DMS79 (cell line): ENCODE results near the gene TMCO1.
A peak's percentile ranks its signal among the peaks of the same experiment; 100 is the strongest.
"Not testable (repeated sequence)": the region's sequence is repeated elsewhere in the genome, so short reads cannot be mapped to it uniquely, and the experiment has no call there.

Source experiments
- DNase-seq: peaks from one replicate; lab custom pipeline; 2025; lab: John Stamatoyannopoulos, UW

The TMCO1 gene

DNA sequence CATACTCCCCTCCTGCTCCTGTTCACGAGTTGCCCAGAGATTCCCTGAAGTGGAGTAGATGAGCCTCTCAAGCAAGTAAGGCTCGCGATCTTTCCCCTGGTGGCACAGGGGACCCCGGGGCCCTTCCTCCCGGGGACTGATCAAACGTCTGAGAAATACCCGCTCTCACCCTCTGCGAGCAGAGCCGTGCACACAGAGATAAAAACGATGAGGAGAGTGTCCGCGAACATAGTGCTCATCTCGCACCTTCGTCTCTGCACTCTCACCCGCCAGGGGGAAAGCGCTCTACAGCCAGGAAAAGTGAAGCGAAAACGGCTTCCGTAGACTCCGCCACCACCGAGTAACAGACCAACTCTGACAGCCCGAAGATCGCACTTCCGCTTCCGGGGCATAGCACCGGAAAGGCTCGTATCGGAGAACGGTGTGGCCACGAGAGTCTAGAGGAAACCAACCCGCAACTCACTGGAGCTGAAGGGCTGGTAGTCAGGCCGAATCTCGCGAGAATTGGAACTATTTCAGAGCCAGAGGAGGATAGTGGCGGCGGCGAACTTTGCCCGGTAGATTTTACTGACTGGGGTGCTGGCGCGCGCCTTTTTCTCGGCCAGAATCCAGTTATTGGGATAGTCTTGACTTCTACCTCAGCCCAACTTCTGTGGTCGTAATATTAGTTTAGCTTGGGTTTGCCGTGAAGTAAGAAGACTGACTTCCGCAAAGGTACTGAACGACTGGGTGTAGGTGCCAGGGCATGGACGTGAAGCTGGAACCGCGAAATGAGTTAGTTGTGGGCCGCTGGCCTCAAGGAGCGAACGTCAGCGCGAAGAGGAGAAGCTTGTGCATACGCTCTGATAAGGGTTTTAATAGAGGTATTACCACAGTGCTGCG is at the start of gene TMCO1:
TSS of gene TMCO1 (minus strand) at position 356 of the 882 bp plus-strand sequence. CDS start at position 239, 117 bp downstream.
- peak; percentile 95 for DNase-seq

DNA sequence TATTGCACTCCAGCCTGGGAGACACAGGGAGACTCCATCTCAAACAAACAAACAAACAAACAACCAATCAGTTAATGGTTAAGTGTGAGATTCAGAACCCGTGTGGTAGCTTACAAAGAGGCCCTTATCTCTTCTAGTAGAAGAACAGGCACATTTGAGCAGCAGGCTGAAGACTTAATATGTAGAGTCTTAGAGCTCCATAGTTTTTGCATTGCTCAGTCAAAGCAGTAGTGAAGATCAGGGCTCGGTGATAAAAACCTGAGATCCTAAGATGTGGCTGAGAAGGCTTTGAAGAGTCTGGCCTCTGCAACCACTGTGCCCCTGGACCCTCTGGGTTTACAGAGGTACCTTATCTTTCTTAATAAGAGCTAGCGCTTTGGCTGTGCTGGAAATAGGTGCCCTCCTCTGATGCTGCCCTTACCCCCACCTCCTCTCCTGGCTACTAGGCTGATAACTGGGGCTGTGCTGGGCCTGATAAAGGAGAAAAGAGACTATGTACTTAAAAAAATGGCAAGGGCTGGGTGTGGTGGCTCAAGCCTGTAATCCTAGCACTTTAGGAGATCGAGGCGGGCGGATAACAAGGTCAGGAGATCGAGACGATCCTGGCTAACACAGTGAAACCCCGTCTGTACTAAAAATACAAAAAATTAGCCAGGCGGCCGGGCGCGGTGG is 48.3 kb upstream of the TMCO1 start:
- no peak for DNase-seq

GRCh38 chr1:165816157-165816556 is 47.5 kb upstream of the TMCO1 start:
- DNase-seq, result no peak

DNA sequence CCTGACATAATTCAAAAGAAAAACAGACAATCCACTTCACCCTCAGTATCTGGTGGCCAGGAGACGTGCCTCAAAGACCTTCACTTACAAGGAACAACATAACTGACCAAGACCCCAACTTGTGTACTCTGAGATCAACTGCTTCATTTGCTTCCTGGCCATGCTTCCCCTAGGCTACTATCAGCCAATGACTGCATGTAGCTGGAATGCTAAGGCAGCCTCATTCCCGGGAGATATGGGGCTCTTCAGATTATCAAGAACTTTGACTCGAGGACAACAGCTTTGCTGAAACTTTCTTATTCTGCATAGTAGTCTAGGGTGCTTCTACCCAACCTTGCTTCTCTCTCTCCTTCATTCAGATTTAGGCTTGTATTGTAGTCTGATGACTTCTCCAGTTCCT is 47.1 kb upstream of the TMCO1 start:
- DNase-seq, result no peak

GRCh38 chr1:165807613-165808012 is 38.9 kb upstream of the TMCO1 start:
- DNase-seq, result no peak

- not testable (repeated sequence) for DNase-seq
These were observed 35.8 kb upstream of the TMCO1 start for GRCh38 chr1:165804513-165804912.

GRCh38 chr1:165799387-165799786 is 30.7 kb upstream of the TMCO1 start:
- DNase-seq, result no peak

DNA sequence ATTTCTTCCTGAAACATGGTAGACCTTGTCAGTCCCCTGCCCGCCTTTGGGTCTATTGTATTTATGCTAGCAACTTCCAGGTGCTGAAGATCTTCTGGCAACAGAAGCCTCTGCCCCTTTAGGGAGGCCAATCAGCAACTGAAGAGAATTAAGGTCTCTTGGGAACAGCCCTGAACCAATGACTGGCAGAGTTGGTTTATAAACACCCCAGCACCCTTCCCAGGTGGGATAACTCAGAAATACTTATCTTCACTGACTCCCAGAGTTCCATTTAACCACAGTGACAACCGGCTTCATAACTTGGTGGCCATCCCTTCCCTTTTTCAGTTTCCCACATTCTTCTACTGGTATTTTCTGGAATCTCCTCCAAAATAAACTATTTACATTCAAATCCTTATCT is 27.2 kb upstream of the TMCO1 start:
- DNase-seq, result no peak

GRCh38 chr1:165793951-165794350 is 25.3 kb upstream of the TMCO1 start:
- no peak for DNase-seq

DNA sequence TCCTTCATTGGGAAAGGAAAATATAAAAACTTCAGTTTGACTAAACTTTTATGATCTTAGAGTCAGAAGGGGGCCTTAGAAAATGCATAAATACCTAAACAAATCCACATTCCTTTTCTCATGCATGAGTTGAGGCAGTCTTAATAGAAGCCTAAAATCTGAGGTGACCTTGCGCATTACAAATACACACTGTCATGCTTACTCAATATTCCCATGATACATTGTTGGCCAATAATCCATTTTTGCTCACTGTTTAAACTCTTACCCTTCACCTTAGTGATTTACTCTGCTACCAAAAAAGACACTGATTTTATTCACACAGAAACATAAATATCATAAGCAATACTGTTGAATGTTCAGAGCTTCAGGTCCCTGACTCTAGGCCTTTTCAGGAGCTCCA is 19.1 kb upstream of the TMCO1 start:
- DNase-seq, result no peak

- not testable (repeated sequence) for DNase-seq
These were observed 14.9 kb upstream of the TMCO1 start for GRCh38 chr1:165783519-165783918.

- not testable (repeated sequence) for DNase-seq
These were observed 9.5 kb upstream of the TMCO1 start for GRCh38 chr1:165778197-165778596.

- no peak for DNase-seq
These were observed 4.8 kb upstream of the TMCO1 start for GRCh38 chr1:165773324-165773965.

GRCh38 chr1:165772739-165773138 is 4.1 kb upstream of the TMCO1 start:
- no peak for DNase-seq

- no peak for DNase-seq
These were observed 4.4 kb downstream of the TMCO1 start for GRCh38 chr1:165764277-165764676.

- no peak for DNase-seq
These were observed 5.2 kb downstream of the TMCO1 start for GRCh38 chr1:165763442-165763841.

GRCh38 chr1:165762725-165763124 is 5.9 kb downstream of the TMCO1 start:
- no peak for DNase-seq

DNA sequence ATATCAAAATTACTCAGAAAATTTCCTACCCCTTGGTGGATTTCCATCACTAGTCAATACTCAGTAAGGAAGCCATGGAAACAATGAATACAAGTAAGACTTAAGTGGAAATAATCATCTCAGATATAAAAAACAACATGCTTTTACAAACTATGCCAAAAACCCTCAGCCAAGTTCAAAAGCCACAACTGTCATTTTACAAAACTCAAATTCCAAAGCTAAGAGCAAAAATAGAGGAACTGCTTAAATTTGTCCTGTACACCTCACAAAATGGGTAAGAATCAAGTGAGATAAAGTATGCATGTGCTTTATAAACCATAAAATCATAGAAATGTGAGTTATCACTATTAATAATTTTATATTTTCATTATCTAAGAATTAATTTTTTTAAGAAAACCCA is 9.6 kb downstream of the TMCO1 start:
- DNase-seq, result no peak

DNA sequence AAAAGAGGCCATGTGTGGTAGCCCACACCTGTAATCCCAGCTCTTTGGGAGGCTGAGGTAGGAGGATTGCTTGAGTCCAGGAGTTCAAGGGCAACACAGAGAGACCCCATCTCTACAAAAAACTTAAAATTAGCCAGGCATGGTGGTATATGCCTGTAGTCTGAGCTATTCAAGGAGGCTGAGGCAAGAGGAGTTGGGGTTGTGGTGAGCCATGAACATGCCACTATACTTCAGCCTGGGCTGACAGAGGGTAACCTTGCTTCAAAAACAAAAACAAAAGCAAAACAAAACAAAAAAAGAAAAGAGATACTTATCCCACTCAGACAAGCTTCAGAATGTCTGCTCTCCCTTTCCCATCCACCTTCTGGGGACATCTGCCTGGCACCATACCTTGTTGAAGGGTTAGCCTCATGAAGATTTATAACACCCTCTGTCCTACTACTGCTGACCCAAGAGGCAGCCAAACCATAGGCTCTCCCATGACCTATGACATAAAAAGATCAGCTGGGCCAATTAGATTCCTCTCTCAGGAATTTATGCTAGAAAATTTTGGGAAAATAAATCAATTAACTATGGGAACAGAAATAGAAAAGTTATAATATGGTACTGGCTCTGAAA is 13.2 kb downstream of the TMCO1 start:
- DNase-seq, result no peak

GRCh38 chr1:165753934-165754333 is 14.7 kb downstream of the TMCO1 start:
- no peak for DNase-seq

DNA sequence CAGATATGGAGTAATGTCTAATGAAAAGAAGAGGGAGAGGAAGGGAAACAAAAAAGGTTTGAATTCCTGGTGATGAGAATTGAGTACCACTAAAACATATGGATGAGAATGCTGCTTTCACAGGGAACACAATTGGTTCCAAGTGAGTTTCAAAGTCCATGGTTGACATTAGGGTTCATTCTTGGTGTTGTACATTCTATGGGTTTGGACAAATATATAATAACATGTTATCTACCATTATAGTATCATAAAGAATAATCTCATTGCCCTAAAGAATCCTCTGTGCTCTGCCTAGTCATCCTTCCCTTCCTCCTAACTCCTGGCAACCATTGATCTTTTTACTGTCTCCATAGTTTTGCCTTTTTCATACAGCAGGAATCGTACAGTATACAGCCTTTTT is 20.1 kb downstream of the TMCO1 start:
- no peak for DNase-seq
